Gastroesophageal sphincter (tissue), 4 donors: ENCODE measurements around the gene AHRR. TPM values are rescaled to one million over a fixed set of nuclear protein-coding genes. Genes with fewer than 3 reads are reported as not detected.

Experiments
- ATAC-seq: fragments of 150-250 bp; one replicate; pipeline ENCODE4 v1.9.1; 2016; ENCODE audit warnings: mild to moderate bottlenecking, moderate library complexity
- H3K27ac ChIP-seq, 4 donors: fragments of 200-600 bp; sonication (generic) in 3 of 4; 1 replicate in 3 of 4; 2 replicates in 1 of 4; pipeline ENCODE4 v1.5.1; 2016 to 2019
- H3K27me3 ChIP-seq: fragments of 200-600 bp; sonication (generic); one replicate; pipeline ENCODE4 v1.5.1; 2019
- H3K36me3 ChIP-seq, 2 donors: fragments of 200-600 bp; sonication (generic); one replicate each; pipeline ENCODE4 v1.5.1; 2019; ENCODE audit warnings: control low read depth in 1 of 2
- H3K4me1 ChIP-seq, 3 donors: fragments of 200-600 bp; sonication (generic); 1 replicate in 2 of 3; 2 replicates in 1 of 3; pipeline ENCODE4 v1.5.1; 2016 to 2019; ENCODE audit warnings: control low read depth in 2 of 3
- H3K4me3 ChIP-seq, 2 donors: fragments of 200-600 bp; sonication (generic); one replicate each; pipeline ENCODE4 v1.5.1; 2019; ENCODE audit warnings: mild to moderate bottlenecking in 1 of 2, moderate library complexity in 1 of 2
- H3K9me3 ChIP-seq, 3 donors: fragments of 200-600 bp; sonication (generic); one replicate each; pipeline ENCODE4 v1.5.1; 2017 to 2019; ENCODE audit warnings: control low read depth in 2 of 3
- CTCF ChIP-seq, 4 experiments: fragments of 200-600 bp in 2 of 4; fragments of 450-650 bp in 2 of 4; sonication (generic) in 1 of 4; IDR thresholded peaks; one replicate each; pipeline ENCODE4 v1.5.1; 2017 to 2019; ENCODE audit warnings: antibody characterized with exemption in 4 of 4, mild to moderate bottlenecking in 2 of 4, moderate library complexity in 2 of 4
- EP300 ChIP-seq: sonication (generic); formaldehyde crosslinking; IDR thresholded peaks from one replicate; pipeline ENCODE4 v1.6.1; 2017; ENCODE audit warnings: antibody characterized with exemption, mild to moderate bottlenecking
- POLR2A ChIP-seq, 2 donors: fragments of 450-650 bp; IDR thresholded peaks; one replicate each; pipeline ENCODE4 v1.6.1; 2017; ENCODE audit warnings: antibody characterized with exemption in 2 of 2, mild to moderate bottlenecking in 2 of 2, moderate library complexity in 1 of 2
- POLR2AphosphoS5 ChIP-seq: sonication (generic); formaldehyde crosslinking; IDR thresholded peaks from one replicate; pipeline ENCODE4 v1.6.1; 2017; ENCODE audit warnings: antibody characterized with exemption
- WGBS, 2 donors: methylation state at CpG; one replicate each; pipeline ENCODE4 v1.1.5; 2018; ENCODE audit warnings: low coverage in 1 of 2; 5-methylcytosine and 5-hydroxymethylcytosine counted together
- total RNA-seq, 4 donors: library from RNA; depleted of rRNA; stranded (reverse); fragments of >200 nt; gene quantifications; one replicate each; pipeline ENCODE4 v1.1.0, GENCODE V29; 2016

Gene AHRR
- total RNA-seq, 4 donors from 2014 or later: 0.15 to 1.7 (median 0.45) TPM

- Histone ChIP-seq H3K4me3 (no peak overlapping the region), H3K4me1 (no peaks in the 10 kb centered on the region), H3K36me3 (no peaks in the 10 kb centered on the region), H3K27ac (no peak overlapping the region), H3K27me3 (peaks cover 5% of the 10 kb centered on the region), H3K9me3 (no peaks in the 10 kb centered on the region)
- ATAC-seq: no peak
- 65 to 84% methylated on average over 5 to 8 of the region's 12 CpGs for WGBS, 2 donors
- TF ChIP-seq CTCF (IDR thresholded peaks at IDR 0.05) (no peak), POLR2AphosphoS5 (no peak), POLR2A (IDR thresholded peaks at IDR 0.05) (no peak), EP300 (no peak)
Measured at GRCh38 chr5:419970-420369, 98.5 kb downstream of the AHRR start.

GRCh38 chr5:420632-421286, 99.2 kb downstream of the AHRR start:
- WGBS, 2 donors: 93% methylated on average over 6 of the region's 52 CpGs
- Histone ChIP-seq H3K36me3 (no peaks in the 10 kb centered on the region), H3K27me3 (peaks cover 10% of the 10 kb centered on the region), H3K27ac (no peak overlapping the region), H3K9me3 (no peaks in the 10 kb centered on the region), H3K4me1 (no peaks in the 10 kb centered on the region), H3K4me3 (no peak overlapping the region)
- ATAC-seq: no peak
- TF ChIP-seq POLR2AphosphoS5 (no peak), POLR2A (IDR thresholded peaks at IDR 0.05) (no peak), CTCF (IDR thresholded peaks at IDR 0.05) (no peak), EP300 (no peak)

GRCh38 chr5:421287-421880, 99.9 kb downstream of the AHRR start:
- Histone ChIP-seq H3K9me3 (no peaks in the 10 kb centered on the region), H3K27me3 (peaks cover 10% of the 10 kb centered on the region), H3K4me3 (no peak overlapping the region), H3K27ac (no peak overlapping the region), H3K4me1 (no peaks in the 10 kb centered on the region), H3K36me3 (no peaks in the 10 kb centered on the region)
- WGBS, 2 donors: 83 to 90% methylated on average over 2 to 4 of the region's 34 CpGs
- ATAC-seq: no peak
- TF ChIP-seq POLR2A (IDR thresholded peaks at IDR 0.05): no peak
- no peak for TF ChIP-seq EP300
- TF ChIP-seq CTCF (IDR thresholded peaks at IDR 0.05): no peak
- no peak for TF ChIP-seq POLR2AphosphoS5

GRCh38 chr5:421901-422300, 100.4 kb downstream of the AHRR start:
- ATAC-seq: no peak
- WGBS, 2 donors: 70 to 76% methylated on average over 2 to 7 of the region's 13 CpGs

More at GRCh38 chr5:421901-422300, 100.4 kb downstream of the AHRR start:
- H3K27me3 ChIP-seq: peaks cover 10% of the 10 kb centered on the region
- no peaks in the 10 kb centered on the region for H3K4me1 ChIP-seq
- no peaks in the 10 kb centered on the region for H3K36me3 ChIP-seq
- no peak for TF ChIP-seq CTCF (IDR thresholded peaks at IDR 0.05)
- TF ChIP-seq POLR2AphosphoS5: no peak
- no peak for TF ChIP-seq EP300
- no peak for TF ChIP-seq POLR2A (IDR thresholded peaks at IDR 0.05)
- H3K4me3 ChIP-seq: no peak overlapping the region
- H3K9me3 ChIP-seq: no peaks in the 10 kb centered on the region
- H3K27ac ChIP-seq: no peak overlapping the region
